ENCODE data around the gene LOXL1. TPM values are rescaled to one million over a fixed set of nuclear protein-coding genes. Genes with fewer than 3 reads are reported as not detected.

LOXL1 gene
- total RNA-seq, 4 donors from 2014 or later, result 1.8 to 8.3 (median 5.4) TPM

DNA sequence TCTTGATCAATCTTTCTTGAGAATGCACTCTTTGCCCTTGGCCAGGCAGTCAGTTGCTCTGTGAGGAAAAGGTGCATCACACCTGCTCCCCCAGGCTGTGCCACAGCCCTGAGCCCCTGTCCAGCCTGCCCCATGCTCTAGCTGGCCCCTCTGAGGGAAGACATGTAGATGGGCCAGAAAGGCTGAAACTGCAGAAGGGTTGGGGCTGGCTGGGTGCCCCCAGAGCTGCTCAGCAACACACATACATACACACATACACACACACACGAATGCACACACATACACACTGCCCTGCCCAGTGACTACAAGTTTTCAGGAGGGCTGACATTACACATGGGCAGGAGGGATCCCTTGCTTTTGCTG, 36.5 kb upstream of the LOXL1 start:
- H3K4me1 ChIP-seq, result no peaks in the 10 kb centered on the region
- no peak for TF ChIP-seq POLR2A (IDR thresholded peaks at IDR 0.05)
- TF ChIP-seq, protein P1, sequence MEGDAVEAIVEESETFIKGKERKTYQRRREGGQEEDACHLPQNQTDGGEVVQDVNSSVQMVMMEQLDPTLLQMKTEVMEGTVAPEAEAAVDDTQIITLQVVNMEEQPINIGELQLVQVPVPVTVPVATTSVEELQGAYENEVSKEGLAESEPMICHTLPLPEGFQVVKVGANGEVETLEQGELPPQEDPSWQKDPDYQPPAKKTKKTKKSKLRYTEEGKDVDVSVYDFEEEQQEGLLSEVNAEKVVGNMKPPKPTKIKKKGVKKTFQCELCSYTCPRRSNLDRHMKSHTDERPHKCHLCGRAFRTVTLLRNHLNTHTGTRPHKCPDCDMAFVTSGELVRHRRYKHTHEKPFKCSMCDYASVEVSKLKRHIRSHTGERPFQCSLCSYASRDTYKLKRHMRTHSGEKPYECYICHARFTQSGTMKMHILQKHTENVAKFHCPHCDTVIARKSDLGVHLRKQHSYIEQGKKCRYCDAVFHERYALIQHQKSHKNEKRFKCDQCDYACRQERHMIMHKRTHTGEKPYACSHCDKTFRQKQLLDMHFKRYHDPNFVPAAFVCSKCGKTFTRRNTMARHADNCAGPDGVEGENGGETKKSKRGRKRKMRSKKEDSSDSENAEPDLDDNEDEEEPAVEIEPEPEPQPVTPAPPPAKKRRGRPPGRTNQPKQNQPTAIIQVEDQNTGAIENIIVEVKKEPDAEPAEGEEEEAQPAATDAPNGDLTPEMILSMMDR (IDR thresholded peaks at IDR 0.05), result no peak
- no peaks in the 10 kb centered on the region for H3K27me3 ChIP-seq
- H3K36me3 ChIP-seq, result no peaks in the 10 kb centered on the region
- no peak for DNase-seq
- H3K4me3 ChIP-seq, result no peak overlapping the region
- H3K9me3 ChIP-seq, result no peaks in the 10 kb centered on the region
- H3K27ac ChIP-seq, result no peak overlapping the region

DNA sequence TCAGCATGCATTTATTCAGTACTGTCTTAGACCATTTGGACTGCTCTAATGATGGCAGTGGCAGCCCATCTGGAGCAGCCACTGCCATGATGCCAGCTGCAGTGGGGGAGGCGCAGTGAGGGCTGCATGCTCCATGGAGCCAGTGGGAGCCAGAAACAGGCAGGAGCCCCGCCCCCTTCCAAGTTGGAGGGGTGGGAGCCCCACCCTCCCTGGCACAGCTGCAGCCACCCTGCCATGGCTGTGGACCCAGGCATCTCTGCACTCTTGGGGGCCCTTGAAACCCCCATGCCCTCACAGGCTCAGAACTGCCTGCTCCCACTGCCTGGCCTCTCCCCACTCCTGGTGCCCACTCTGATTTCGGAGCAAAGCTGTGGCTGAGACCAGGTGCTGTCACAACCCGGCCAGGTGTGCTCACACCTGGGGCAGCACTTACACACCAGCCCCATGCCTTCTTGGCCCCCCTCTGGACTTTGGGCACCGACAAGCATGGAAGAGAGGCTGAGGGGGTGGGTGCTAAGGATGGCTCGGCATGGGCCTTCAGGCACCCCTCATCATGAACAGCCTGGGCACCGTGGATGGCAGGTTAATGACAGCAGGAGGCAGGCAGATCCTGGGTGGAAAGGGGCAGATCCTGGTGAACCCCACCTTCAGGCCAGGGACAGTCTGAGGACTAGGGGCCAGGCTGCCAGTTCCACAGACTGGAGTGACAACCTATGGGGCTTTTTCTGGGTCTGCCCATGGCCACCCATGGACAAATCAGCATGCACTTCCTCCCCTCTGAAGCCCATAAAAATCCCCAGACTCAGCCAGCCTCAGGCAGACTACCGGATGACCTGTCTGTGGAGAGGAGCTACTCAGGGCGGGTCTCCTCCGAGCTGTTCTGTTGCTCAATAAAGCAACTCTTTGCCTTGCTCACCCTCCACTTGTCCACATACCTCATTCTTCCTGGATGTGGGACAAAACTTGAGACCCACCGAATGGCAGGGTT, 34.6 kb upstream of the LOXL1 start:
- H3K9me3 ChIP-seq, result no peaks in the 10 kb centered on the region
- H3K4me3 ChIP-seq, result no peak overlapping the region
- no peak for TF ChIP-seq POLR2A (IDR thresholded peaks at IDR 0.05)
- TF ChIP-seq, protein P1 (IDR thresholded peaks at IDR 0.05), result no peak
- DNase-seq, result no peak
- no peaks in the 10 kb centered on the region for H3K36me3 ChIP-seq
- no peaks in the 10 kb centered on the region for H3K27me3 ChIP-seq
- no peaks in the 10 kb centered on the region for H3K4me1 ChIP-seq
- no peak overlapping the region for H3K27ac ChIP-seq

DNA sequence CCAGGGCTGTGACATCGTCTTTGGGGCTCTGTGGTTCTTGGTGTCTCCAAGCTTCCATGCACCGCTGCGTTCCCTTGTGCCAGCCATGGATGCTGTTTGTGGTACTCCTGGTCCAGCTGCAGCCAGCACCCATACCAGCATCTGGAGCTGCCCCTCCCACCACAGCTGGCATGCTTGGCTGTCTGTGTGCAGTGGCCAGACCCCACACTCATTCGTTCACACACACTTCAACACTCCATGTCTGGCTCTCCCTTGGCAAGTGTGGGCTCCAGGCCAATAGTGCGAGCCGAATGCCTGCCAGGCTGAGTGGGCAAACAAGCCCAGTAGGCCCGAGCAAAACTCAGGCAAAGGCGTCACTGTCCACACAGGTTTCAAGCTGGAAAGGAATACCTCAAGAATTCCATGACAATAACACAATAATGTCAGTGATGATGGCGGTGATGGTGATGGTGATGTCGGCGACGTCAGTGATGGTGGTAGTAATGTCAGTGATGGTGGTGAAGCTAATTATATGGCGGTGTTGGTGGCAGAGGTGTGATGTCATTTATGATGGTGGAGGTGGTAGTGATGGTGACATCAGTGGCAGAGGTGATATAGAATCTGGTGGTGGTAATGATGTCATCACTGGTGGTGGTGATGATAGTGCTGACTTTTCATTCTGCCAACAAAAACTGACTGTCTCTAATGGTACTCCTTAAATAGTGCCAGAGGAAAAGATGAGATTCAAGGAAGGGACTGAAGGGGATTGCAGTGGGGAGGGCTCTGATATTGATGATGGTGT, 33.6 kb upstream of the LOXL1 start:
- DNase-seq, result peak in 1 of 3 donors; percentile 0
- TF ChIP-seq, protein P1 (IDR thresholded peaks at IDR 0.05), result no peak
- TF ChIP-seq POLR2A (IDR thresholded peaks at IDR 0.05), result no peak
- Histone ChIP-seq H3K9me3 (no peaks in the 10 kb centered on the region), H3K27me3 (no peaks in the 10 kb centered on the region), H3K27ac (no peak overlapping the region), H3K4me1 (no peaks in the 10 kb centered on the region), H3K36me3 (no peaks in the 10 kb centered on the region), H3K4me3 (no peak overlapping the region)

DNA sequence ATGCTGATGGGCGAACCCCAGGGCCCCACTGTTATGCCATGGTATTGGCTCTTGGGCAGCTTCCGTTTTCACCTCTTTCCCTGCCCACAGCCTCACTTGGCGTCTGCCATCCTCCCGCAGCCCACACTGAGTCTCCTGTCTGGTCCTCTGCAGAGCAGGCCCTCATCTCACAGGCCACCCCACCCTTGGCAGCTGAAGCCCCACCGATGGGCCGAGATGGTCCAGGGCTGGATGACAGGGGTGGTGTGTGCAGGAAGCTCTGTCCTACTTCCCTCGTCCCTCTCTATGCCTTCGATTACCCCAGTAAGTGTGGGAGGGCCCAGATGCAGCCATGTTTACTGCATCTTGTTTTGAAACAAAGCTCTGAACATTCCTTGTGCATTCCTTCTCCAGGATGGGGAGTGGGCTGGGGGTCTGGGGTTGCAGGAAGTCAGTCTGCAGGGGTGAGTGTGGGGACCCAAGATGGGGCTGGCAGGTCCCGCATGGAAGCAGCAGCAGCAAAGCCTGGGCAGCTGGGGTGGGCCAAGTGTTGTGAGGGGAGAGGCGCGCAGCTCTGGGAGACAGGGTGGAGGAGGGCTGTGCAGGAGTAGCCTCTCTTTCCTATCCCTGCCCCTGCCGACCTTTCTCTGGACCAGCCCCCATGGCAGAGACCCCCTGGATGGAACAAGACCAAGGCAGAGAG, 32.0 kb upstream of the LOXL1 start:
- H3K9me3 ChIP-seq, result no peaks in the 10 kb centered on the region
- no peak for DNase-seq

More for the DNA sequence above, 32.0 kb upstream of the LOXL1 start:
- H3K27me3 ChIP-seq, result no peaks in the 10 kb centered on the region
- no peak overlapping the region for H3K4me3 ChIP-seq
- H3K4me1 ChIP-seq, result no peaks in the 10 kb centered on the region
- H3K36me3 ChIP-seq, result no peaks in the 10 kb centered on the region
- no peak for TF ChIP-seq POLR2A (IDR thresholded peaks at IDR 0.05)
- TF ChIP-seq, protein P1 (IDR thresholded peaks at IDR 0.05), result no peak
- H3K27ac ChIP-seq, result no peak overlapping the region

All from Peyer's patch (tissue), 4 donors.